ENCODE measurements around the gene ROBO4.

- TF ChIP-seq, protein P1, sequence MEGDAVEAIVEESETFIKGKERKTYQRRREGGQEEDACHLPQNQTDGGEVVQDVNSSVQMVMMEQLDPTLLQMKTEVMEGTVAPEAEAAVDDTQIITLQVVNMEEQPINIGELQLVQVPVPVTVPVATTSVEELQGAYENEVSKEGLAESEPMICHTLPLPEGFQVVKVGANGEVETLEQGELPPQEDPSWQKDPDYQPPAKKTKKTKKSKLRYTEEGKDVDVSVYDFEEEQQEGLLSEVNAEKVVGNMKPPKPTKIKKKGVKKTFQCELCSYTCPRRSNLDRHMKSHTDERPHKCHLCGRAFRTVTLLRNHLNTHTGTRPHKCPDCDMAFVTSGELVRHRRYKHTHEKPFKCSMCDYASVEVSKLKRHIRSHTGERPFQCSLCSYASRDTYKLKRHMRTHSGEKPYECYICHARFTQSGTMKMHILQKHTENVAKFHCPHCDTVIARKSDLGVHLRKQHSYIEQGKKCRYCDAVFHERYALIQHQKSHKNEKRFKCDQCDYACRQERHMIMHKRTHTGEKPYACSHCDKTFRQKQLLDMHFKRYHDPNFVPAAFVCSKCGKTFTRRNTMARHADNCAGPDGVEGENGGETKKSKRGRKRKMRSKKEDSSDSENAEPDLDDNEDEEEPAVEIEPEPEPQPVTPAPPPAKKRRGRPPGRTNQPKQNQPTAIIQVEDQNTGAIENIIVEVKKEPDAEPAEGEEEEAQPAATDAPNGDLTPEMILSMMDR (IDR thresholded peaks at IDR 0.05) = no peak
- TF ChIP-seq POLR2A (IDR thresholded peaks at IDR 0.05) = no peak
- no peak for TF ChIP-seq EP300 (IDR thresholded peaks at IDR 0.05; ENCODE audit: low read depth)
- TF ChIP-seq POLR2AphosphoS5 (IDR thresholded peaks at IDR 0.05) = no peak
Observed at GRCh38 chr11:124935548-124936514, 38.2 kb upstream of the ROBO4 start, which contains the start of gene HEPACAM.
